GM21717 (cell line): ENCODE data around the gene DNER.

Experiments used
- ATAC-seq: cut with Tn5 transposase; IDR thresholded peaks from one replicate; pipeline ENCODE4 v1.9.1; 2021; ENCODE audit warnings: mild to moderate bottlenecking, moderate library complexity; ENCODE audit not compliant: unreplicated experiment

The DNER gene

DNA sequence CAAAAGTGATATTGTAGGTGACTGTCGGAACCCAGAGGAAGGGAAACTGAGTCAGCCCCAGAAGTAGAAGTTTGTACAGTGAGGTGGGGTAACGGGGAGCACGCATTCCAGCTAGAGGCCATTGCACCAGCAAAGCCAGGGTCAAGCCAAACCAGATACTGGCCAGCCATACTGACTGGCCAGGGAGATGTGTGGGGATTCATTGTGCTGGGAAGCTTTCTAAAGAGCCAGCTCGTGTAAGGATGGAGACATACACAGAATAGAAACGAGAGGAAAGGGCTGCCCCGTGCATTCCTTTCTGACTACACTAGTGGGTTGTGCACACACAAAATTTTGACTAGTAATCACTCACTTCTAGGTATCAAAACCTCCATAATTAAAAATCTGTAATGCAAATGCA is 268.0 kb downstream of the DNER start:
- no peak for ATAC-seq

DNA sequence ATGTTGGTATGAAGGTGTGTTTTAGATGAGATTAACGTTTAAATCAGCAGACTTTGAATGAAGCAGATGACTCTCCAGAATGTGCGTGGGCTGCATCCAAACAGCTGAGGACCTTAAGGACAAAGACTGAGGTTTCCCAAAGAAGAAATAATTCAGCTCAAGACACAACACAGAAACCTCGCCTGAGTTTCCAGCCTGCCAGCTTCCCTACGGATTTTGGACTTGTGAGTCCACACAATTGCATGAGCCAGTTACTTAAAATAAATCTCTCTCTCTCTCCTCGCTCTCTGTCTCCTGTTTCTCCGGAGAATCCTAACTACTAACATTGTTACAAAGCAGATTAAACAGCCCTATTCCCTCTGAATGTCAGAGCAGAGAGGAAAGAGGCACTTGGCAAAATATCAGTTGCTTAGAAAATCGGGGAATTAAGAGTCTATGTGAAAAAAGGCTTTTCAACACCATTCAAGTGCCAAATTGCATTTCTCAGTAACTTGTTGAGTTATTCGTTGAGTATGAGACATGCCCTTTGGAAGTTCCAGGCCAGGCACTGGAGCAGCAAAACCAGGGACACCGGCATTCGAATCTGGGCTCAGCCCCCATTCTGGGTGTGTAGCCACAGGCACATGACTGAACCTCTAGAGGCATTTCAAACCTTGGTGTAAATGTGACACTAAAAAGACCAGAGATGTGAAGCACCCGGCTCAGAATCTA is 268.7 kb downstream of the DNER start:
- no peak for ATAC-seq

DNA sequence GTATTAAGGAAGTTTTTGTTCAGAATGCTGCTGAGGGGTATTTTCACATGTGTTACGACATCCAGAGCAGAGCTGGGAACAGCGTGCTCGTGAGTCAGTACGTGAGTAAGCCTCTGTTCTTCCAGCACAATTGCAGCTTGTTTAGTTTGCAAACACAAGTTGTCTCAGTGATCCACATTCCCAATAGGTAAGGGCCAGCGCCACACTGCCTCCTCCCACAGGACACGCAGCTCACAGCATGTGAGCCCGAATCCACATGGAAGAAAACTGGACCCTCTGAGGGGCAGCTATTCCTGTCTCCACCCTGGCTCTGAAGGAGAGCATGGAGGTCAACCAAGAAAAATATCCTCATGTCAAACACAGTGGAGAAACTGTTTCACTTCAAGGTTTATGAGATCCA is 269.3 kb downstream of the DNER start:
- ATAC-seq: no peak

DNA sequence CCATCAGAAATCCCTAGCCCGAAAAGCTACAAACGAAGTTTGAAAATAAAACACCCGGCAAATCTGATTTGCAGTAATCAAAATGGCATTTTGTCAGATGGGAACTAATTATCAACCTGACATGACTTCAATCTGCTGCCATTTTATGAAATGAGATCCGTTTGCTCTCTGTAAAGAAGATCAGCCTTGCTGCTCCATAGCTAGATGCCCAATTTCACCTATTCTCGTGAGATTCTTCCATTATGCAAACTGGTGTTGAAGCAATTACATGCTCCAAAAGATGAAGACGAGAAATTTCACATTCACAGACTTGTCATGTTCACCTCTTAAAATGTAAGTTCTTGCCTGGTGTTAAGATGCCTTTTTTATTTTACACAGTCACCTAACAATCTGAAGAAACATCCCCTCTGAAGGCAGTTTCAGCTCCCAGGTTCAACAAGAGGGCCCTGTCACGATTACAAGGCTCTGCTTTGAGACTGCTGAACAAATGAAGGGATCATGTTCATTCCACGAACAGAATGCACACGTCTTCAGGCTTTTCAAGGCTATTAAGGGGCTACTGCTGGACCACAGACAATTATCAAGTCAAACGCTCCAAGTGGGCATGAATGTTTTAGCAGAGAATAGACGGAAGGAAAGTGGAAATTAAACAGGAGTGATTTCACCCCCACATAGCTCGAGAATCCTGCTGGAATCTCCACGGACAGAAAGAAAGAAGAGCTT is 270.6 kb downstream of the DNER start:
- ATAC-seq: no peak

DNA sequence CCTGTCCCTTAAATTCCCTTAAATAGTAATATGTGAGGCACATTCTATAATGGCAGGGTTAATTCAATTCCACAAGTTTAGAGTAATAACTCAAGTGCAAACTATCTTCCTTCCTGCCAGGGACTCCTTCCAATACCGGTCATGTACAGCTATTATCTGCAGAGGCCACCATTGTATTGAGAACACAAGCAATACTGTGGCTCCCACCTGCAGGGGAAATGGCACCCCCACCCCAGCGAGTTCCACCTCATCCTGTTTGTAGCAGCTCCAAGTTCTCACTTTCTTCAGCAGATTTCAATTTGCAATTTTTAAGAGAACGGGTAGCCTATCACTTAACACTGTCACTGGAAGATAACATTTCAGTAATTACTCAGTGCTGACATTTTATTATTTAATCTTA is 271.2 kb downstream of the DNER start:
- no peak for ATAC-seq

DNA sequence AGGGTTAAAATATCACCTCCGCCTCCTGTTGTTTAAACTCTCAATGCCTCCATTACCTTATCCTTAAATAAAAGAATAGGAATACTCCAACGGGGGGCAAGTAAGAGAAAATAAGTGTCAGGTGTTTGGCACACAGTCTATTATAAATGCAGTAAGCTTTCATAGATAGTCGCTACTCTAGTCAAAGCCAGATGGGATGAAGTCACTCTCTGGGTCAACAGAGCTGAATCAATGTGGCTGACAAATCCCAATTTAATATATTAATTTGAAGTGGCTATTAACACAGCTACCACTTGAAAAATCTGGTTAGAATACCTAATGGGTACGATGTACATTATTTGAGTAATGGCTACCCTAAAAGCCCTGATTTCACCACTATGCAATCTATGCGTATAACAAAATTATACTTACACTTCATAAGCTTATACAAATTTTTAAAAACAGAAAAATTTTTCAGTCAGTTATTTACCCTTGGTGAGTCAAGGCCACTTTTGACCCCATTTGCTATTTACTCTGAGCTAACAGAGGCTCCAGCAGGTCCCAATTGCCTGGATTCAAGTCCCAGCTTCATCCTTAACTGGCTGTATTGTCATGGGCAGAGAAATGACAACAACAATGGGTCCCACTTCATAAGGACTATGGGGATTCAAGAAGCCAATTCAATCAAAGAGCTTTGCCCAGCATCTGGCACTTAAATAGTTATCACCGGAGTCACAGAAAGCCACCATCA is 275.8 kb downstream of the DNER start:
- no peak for ATAC-seq

DNA sequence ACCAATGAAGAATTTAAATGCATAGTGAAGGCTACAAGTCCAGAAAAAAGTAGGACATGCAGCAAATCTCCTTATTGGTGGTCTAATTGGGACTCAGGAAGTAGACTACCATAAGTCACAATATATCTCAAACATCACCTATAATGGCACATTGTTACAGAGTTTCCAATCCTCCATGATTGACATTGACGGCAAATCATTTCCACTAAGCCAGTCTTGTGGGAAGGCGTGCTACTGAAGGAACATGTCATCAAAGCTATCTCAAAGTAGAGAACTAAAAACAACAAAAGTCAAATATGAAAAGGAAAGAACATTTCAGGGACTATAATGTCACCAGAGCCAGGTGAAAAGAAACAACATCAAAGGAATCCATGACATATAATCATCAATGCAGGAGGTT is 276.9 kb downstream of the DNER start:
- ATAC-seq: no peak

DNA sequence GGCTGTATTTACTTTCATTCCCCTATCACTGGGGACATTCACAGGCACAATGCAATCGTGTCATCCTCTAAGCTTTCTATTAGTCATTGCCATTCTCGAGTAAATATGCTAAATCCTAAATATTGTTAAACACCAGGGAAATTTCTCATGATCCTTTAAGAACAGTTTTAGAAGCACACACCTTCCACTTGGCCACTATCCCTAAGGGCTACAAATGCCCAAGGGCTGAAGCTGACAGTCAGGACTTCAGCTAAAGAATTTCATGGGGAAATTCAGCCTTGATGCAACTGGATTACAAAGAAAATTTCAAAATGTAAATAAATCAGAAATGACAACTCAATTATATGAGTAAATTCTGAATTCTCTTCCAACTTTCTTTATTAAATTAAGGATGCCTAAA is 280.2 kb downstream of the DNER start:
- ATAC-seq: no peak

DNA sequence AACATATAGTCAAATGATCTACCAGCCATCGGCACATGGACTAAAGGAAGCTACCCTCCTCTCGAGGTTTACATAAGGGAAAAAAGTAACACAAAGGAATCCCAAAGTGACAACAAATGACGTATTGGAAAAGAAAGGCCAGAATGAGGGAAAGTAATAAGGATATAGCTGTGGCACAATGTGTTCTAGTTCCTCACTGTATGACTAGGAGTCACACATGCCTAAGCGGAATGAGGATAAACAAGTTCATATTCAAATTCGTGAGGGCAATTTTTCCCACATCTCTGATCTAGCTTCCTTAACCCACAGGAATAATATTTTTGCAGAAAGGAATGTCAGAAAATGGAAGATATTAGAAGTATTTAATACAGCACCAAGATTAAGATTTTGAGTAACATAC is 281.0 kb downstream of the DNER start:
- no peak for ATAC-seq

DNA sequence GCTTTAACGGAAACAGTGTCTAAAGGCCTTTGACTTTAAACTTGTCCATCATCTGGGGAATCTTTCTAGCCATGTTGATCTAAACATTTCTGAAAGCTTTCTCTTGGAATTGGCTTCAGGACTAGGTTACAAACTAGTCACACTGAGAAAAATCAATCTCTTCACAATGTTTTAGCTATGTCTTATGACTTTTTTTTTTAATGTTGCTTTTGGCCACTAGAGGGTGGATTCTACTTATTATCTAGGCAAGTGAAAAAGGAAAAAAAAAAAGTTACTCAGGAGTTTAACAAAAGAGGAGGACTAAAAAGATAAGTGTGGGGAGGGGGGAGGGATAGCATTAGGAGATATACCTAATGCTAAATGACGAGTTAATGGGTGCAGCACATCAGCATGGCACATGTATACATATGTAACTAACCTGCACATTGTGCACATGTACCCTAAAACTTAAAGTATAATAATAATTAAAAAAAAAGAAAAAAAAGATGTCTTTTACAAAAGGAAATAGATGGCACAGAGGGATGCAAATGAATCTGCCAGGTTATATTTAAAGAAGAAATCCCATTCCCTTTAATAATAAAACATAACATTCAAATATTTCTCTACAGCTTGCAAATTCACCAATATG is 282.9 kb downstream of the DNER start:
- no peak for ATAC-seq

DNA sequence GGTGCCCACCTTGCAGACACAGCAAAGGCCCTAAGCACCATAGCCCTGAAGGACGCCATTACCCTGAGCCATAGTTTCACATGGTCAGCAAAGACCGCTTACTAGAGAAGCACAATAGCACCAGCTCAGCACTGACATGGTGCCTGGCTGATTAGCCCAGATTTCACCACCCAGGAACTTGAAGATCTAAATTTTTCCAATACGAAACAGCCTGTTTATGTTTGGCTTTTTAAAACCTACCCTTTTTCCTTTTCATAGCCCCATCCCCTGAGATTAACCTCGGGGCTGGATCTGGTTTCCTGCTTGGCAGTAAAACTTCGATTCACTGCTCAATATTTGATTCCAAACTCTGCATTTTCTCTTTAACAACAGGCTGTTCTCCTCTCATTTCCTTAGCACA is 284.8 kb downstream of the DNER start:
- ATAC-seq: no peak

DNA sequence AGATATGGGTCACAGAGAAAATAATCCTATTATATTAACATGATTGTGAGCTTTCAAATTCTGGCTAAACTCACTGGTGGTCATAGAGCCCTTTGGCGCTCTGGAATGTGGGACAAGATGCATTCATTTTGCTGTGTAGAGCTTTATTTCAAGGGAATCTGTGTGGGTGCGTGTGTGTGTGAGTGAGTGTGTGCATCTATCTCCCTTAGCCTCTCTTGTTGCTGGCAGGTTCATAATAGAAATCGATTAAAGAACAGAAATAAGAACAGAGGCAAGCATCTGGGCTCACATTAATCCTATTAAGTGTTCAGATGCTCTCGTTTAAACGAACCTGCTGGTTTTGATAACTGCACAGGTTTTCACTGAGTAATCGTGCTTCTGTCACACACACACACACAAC is 287.9 kb downstream of the DNER start:
- ATAC-seq: no peak

DNA sequence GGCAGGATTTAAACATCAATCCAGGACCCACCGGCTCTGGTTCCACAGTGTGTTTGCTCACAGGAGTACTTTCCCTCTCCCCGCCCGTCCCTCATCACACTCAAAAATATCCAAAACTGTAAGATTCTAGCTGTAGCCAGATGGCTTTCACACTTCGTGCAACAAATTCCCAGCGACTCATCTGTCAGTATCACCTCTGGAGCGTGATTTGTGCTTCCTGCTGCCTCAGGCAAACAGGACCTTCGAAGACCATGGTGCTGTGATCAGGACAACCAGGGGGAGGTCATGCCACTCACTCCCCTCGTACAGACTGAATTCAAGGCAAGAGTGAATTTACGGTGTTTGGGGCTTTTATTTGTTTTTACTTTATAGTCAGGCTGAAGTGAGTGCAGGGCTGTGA is 288.8 kb downstream of the DNER start:
- no peak for ATAC-seq

DNA sequence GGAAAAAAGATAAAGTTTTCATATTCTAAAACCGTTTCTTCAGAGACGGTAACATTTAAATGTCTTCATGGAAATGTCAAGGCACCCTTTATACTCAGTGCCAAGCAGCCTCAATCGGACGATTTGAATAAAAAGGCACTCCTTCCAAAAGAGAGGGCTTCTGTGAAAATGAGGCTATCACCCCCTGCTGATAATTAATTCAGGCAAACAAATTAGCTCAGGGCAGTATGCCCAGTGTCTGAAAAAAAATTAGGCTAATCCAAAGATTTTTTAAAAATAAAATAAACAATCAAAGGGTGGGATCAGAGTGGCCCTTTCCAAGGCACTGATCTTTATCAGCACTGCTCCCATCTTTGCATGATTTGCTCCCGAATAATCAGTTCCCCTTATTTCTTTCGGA is 292.3 kb downstream of the DNER start:
- ATAC-seq: no peak

DNA sequence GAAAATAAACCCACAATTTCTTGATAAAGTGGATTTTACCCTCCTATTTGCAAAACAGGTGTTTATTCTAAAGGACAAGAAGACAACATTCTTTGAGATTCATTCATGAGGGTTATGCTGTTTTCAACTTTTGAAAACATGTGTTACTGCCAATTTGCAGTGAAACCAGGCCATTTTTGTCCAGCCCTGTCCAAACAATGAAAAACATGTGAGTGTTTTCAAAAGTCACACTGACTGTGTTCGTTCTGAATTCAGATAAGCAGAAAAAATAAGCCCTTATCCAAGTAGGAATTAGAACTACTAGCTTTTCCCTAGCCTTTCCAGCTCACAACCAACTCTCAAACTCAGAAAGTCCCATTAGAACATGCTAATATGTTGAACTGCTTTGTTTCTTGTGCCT is 295.2 kb downstream of the DNER start:
- ATAC-seq: no peak

DNA sequence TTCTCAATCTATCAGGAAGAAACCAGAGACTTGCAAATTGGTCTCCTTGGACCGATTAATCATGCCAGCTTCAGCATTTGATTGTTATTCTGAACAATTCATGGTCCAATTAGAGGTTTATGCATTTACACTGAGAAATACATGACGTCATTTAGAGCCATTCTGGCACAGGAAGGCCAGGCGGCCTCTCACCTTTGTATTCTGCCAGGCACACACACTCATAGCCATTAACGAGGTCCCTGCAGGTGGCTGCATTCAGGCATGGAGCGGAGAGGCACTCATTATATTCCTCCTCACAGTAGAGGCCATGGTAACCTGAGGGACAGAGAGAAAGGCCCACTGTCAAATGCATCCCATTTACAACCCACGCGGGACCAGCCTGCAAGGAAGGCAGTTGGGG is 296.4 kb downstream of the DNER start:
- ATAC-seq: no peak

DNA sequence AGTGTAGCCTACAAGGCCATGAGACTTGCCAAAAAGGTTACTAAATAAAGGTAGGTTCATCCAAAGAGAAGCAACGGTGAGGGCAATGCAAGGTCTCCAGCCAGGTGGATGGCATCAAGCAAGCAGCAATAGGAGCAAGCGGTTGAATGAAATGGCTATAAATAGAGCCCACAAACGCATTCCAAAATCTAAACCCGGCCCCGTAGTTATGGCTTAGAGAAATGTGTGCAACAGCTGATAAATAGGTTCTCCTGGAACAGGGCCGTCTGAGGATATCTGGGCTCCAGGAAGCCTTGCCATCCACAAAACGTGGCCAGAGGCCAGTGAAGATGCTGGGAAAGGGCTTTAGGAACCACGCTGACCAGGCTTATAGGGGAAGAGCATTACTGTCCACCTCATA is 297.2 kb downstream of the DNER start:
- ATAC-seq: no peak

DNA sequence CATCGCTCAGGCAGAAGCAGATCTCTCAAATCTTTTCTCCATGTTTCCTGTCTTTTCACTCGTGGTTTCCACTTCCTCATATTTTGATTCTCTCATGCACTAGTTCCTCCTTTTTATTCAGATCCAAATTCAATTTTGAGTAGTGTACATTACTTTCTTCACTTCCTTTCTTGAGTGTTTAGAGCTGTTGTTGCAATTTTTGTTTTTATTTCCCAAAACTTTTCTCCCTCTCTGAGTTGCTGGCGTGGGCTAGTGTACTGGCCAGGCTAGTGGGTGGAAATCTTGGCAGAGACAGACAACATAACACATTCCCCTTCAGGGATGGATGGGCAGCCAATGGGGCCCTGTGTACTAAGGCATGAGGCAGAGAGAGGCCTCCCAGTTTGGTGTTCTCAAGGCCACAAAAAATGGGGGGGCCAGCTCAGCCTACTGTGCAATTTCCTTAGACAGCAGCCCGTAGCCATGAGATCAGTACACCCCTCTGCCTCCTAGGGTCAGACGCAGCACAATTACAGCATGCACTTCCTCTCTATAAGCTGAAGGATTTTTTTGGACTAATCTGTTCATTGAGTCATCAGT is 298.1 kb downstream of the DNER start:
- ATAC-seq: no peak

DNA sequence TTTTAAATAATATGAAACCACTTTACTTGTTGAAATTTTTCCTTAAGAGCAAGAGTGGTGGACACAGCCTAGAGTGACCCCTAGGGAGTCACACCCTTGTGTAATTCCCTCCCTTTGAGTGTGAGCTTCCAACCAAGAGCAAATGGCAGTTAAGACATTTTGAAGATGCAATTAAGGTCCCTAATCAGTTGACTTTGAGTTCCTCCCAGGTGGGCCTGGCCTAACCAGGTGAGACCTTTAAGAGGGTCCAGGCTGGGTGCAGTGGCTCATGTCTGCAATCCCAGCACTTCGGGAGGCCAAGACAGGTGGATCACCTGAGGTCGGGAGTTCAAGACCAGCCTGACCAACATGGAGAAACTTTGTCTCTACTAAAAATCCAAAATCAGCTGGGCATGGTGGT is 299.7 kb downstream of the DNER start:
- ATAC-seq: no peak

DNA sequence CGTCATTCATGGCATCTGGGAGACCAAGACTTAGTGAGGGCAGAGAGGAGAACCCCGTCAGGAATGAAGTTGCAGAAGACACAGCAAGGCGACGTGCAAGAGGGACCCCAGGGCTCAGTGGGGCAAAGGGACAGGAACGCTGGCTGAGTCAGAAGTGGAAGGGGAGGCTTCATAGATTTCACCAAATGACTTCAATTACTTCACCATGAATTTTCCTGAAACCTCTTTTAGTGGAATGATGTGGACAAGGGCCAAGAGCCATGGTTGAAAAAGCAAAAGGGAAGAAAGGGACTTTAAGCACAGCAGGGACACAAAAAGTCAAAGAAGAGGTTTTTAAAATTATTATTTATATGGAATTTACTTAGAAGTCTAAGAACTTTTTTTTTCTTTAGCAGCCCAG is 301.7 kb downstream of the DNER start:
- no peak for ATAC-seq

DNA sequence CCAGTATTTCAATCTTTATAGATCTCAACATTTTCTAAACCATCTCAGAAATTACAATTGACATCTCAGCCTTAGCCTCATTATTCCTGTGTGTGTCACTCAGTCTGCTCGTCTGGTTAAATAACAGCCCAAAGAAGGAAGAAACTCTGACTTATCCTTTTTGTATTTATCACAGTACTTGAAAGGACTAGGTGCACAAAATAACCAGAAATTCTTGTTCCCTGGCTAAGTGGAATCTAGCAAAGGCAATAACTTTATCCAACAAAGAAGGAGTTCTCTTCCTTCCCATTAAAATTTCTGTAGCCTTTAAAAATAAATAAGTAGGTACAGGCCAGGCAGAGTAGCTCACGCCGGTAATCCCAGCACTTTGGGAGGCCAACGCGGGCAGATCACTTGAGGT is 303.4 kb downstream of the DNER start:
- no peak for ATAC-seq
